GM23338 (cell line): Measurements from ENCODE around the gene MAPK6. TPM values are rescaled to one million over a fixed set of nuclear protein-coding genes. Genes with fewer than 3 reads are reported as not detected.

Experiments
- ATAC-seq: fragments of 200-7000 bp; cut with Tn5 transposase; 3 replicates; pipeline ENCODE4 v1.9.1; 2020
- DNase-seq: peaks from one replicate; pipeline ENCODE4 v3.0.0-alpha.2; 2015; ENCODE audit warnings: low spot score
- H2AFZ ChIP-seq: fragments of 200-600 bp; sonication (generic); 2 replicates; pipeline ENCODE4 v1.8.0; 2016; ENCODE audit warnings: antibody characterized with exemption, mild to moderate bottlenecking, moderate library complexity
- H3F3A ChIP-seq: fragments of 200-600 bp; sonication (generic); replicated peaks from 2 replicates; pipeline ENCODE4 v1.8.0; 2017; ENCODE audit warnings: antibody characterized with exemption, mixed run types, low read depth
- H3K27ac ChIP-seq: fragments of 200-600 bp; sonication (generic); 2 replicates; pipeline ENCODE4 v1.6.1; 2016; ENCODE audit warnings: low read depth
- H3K27me3 ChIP-seq: fragments of 200-600 bp; sonication (generic); 2 replicates; pipeline ENCODE4 v1.8.0; 2016; ENCODE audit warnings: mild to moderate bottlenecking, mixed run types, moderate library complexity; ENCODE audit not compliant: insufficient read depth
- H3K36me3 ChIP-seq: fragments of 200-600 bp; sonication (generic); 2 replicates; pipeline ENCODE4 v1.8.0; 2016; ENCODE audit warnings: mild to moderate bottlenecking; ENCODE audit not compliant: insufficient read depth
- H3K4me1 ChIP-seq: fragments of 200-600 bp; sonication (generic); 2 replicates; pipeline ENCODE4 v1.8.0; 2016; ENCODE audit warnings: mild to moderate bottlenecking, moderate library complexity; ENCODE audit not compliant: insufficient read depth
- H3K4me2 ChIP-seq: fragments of 200-600 bp; sonication (generic); 2 replicates; pipeline ENCODE4 v1.7.1; 2017; ENCODE audit warnings: mixed run types
- H3K4me3 ChIP-seq: fragments of 200-600 bp; sonication (generic); 2 replicates; pipeline ENCODE4 v1.6.1; 2016; ENCODE audit warnings: mixed run types
- H3K79me2 ChIP-seq: fragments of 200-600 bp; sonication (generic); replicated peaks from 2 replicates; pipeline ENCODE4 v1.8.0; 2017; ENCODE audit warnings: mild to moderate bottlenecking; ENCODE audit not compliant: insufficient read depth
- H3K9me2 ChIP-seq: fragments of 200-600 bp; sonication (generic); 2 replicates; pipeline ENCODE4 v1.8.0; 2017; ENCODE audit not compliant: insufficient read depth
- H4K20me1 ChIP-seq: fragments of 200-600 bp; sonication (generic); replicated peaks from 2 replicates; pipeline ENCODE4 v1.8.0; 2017; ENCODE audit warnings: mild to moderate bottlenecking; ENCODE audit not compliant: insufficient read depth
- H3K27ac Mint-ChIP-seq: 2 replicates; pipeline ENCODE4 v1.8.0; 2020; ENCODE audit warnings: inconsistent platforms, mild to moderate bottlenecking, moderate library complexity, mixed read lengths
- H3K27me3 Mint-ChIP-seq: 3 replicates; pipeline ENCODE4 v1.8.0; 2022; ENCODE audit warnings: low read depth, mild to moderate bottlenecking, moderate library complexity, mixed read lengths, inconsistent platforms; ENCODE audit not compliant: insufficient read depth, poor library complexity
- H3K36me3 Mint-ChIP-seq: 3 replicates; pipeline ENCODE4 v1.8.0; 2021; ENCODE audit warnings: low read depth, mild to moderate bottlenecking, inconsistent platforms, moderate library complexity, mixed read lengths
- H3K4me1 Mint-ChIP-seq: 3 replicates; pipeline ENCODE4 v1.8.0; 2020; ENCODE audit warnings: mild to moderate bottlenecking, inconsistent platforms, mixed read lengths
- H3K4me3 Mint-ChIP-seq: 3 replicates; pipeline ENCODE4 v1.8.0; 2021; ENCODE audit warnings: moderate library complexity, mild to moderate bottlenecking, inconsistent platforms, mixed read lengths
- H3K9me3 Mint-ChIP-seq: 3 replicates; pipeline ENCODE4 v1.8.0; 2020; ENCODE audit warnings: moderate library complexity, mild to moderate bottlenecking, inconsistent platforms, mixed read lengths
- CREB1 ChIP-seq: fragments of 250-450 bp; sonication (Bioruptor Pico); IDR thresholded peaks from 2 replicates; pipeline ENCODE4 v1.5.0; 2020; ENCODE audit warnings: low read depth, mild to moderate bottlenecking, moderate library complexity
- ETS1 ChIP-seq: IDR thresholded peaks from 2 replicates; pipeline ENCODE4 v1.6.1; 2016; ENCODE audit warnings: antibody characterized with exemption
- EZH2 ChIP-seq: fragments of 200-600 bp; sonication (generic); IDR thresholded peaks from one replicate; pipeline ENCODE4 v1.8.0; 2017; ENCODE audit warnings: antibody characterized with exemption, mild to moderate bottlenecking, low read depth; ENCODE audit not compliant: unreplicated experiment
- EZH2phosphoT487 ChIP-seq: fragments of 200-600 bp; sonication (generic); IDR thresholded peaks from one replicate; pipeline ENCODE4 v1.8.1; 2018; ENCODE audit warnings: antibody characterized with exemption; ENCODE audit not compliant: unreplicated experiment
- JUNB ChIP-seq: IDR thresholded peaks from one replicate; pipeline ENCODE4 v1.6.1; 2016; ENCODE audit warnings: antibody characterized with exemption; ENCODE audit not compliant: unreplicated experiment
- NANOG ChIP-seq: IDR thresholded peaks from 2 replicates; pipeline ENCODE4 v1.6.1; 2016; ENCODE audit warnings: antibody characterized with exemption, borderline replicate concordance
- POLR2AphosphoS5 ChIP-seq: IDR thresholded peaks from 2 replicates; pipeline ENCODE4 v1.6.1; 2016; ENCODE audit warnings: antibody characterized with exemption, low read depth
- STAT1 ChIP-seq: IDR thresholded peaks from one replicate; pipeline ENCODE4 v1.6.1; 2016; ENCODE audit warnings: antibody characterized with exemption; ENCODE audit not compliant: unreplicated experiment
- ZNF114 ChIP-seq: fragments of 250-450 bp; sonication (Bioruptor Pico); IDR thresholded peaks from 2 replicates; pipeline ENCODE4 v1.5.0; 2020; ENCODE audit warnings: mild to moderate bottlenecking, moderate library complexity
- ZNF331 ChIP-seq: fragments of 250-450 bp; sonication (Bioruptor Pico); IDR thresholded peaks from 2 replicates; pipeline ENCODE4 v1.5.0; 2020; ENCODE audit warnings: low read depth, mild to moderate bottlenecking, moderate library complexity
- polyA plus RNA-seq: library from polyadenylated mRNA; unstranded; fragments of >200 nt; fragmentation: Nextera tagmentation; extraction: Ambion mirVana; gene quantifications from 2 replicates; pipeline ENCODE4 v1.2.1, GENCODE V29; 2016
- total RNA-seq: library from RNA; depleted of rRNA; stranded (reverse); fragments of >200 nt; shearing (Covaris generic); gene quantifications from 2 replicates; pipeline ENCODE4 v1.2.3, GENCODE V29; 2014
- TF ChIP-seq, protein P1 (sequence below): IDR thresholded peaks from one replicate; pipeline ENCODE4 v1.6.1; 2018; ENCODE audit warnings: antibody characterized with exemption; ENCODE audit not compliant: unreplicated experiment
- TF ChIP-seq, protein P2 (sequence below), 2 experiments: fragments of 200-600 bp in 1 of 2; sonication (generic) in 1 of 2; conservative IDR thresholded peaks; 2 replicates each; pipeline versions ENCODE4 v1.5.1 to v1.6.1; 2016 to 2017; ENCODE audit warnings: antibody characterized with exemption in 2 of 2, low read depth in 2 of 2, mild to moderate bottlenecking in 2 of 2, moderate library complexity in 1 of 2
- TF ChIP-seq, protein P3 (sequence below): fragments of 250-450 bp; sonication (Bioruptor Pico); IDR thresholded peaks from 2 replicates; pipeline ENCODE4 v1.5.0; 2020; ENCODE audit warnings: mild to moderate bottlenecking, moderate library complexity

Gene MAPK6
- total and polyA plus RNA-seq, 2 experiments from 2014 or later: 40.9 to 92.3 TPM

- Histone ChIP-seq H3K4me2 (no peak overlapping the region), H3K4me3 (no peak overlapping the region), H3K9me2 (peaks cover 3% of the 10 kb centered on the region; the same call in 1 of the 2 replicates), H3K79me2 (no peaks in the 10 kb centered on the region), H2AFZ (peak overlapping the region; percentile 38; the same call in 1 of the 2 replicates), H4K20me1 (no peaks in the 10 kb centered on the region), H3K27ac (no peak overlapping the region), H3K4me1 (no peaks in the 10 kb centered on the region), H3K36me3 (no peaks in the 10 kb centered on the region), H3K27me3 (no peaks in the 10 kb centered on the region), H3F3A (no peaks in the 10 kb centered on the region)
- H3K27me3 Mint-ChIP-seq: no peaks in the 10 kb centered on the region
- no peaks in the 10 kb centered on the region for H3K36me3 Mint-ChIP-seq
- H3K4me3 Mint-ChIP-seq: no peak overlapping the region
- no peak overlapping the region for H3K27ac Mint-ChIP-seq
- TF ChIP-seq JUNB (no peak), STAT1 (no peak), ETS1 (no peak), POLR2AphosphoS5 (no peak), ZNF114 (CRISPR knock-in tag) (no peak), CREB1 (CRISPR knock-in tag) (no peak), EZH2 (no peak), ZNF331 (CRISPR knock-in tag) (no peak), NANOG (no peak), EZH2phosphoT487 (no peak)
- TF ChIP-seq, protein P1, sequence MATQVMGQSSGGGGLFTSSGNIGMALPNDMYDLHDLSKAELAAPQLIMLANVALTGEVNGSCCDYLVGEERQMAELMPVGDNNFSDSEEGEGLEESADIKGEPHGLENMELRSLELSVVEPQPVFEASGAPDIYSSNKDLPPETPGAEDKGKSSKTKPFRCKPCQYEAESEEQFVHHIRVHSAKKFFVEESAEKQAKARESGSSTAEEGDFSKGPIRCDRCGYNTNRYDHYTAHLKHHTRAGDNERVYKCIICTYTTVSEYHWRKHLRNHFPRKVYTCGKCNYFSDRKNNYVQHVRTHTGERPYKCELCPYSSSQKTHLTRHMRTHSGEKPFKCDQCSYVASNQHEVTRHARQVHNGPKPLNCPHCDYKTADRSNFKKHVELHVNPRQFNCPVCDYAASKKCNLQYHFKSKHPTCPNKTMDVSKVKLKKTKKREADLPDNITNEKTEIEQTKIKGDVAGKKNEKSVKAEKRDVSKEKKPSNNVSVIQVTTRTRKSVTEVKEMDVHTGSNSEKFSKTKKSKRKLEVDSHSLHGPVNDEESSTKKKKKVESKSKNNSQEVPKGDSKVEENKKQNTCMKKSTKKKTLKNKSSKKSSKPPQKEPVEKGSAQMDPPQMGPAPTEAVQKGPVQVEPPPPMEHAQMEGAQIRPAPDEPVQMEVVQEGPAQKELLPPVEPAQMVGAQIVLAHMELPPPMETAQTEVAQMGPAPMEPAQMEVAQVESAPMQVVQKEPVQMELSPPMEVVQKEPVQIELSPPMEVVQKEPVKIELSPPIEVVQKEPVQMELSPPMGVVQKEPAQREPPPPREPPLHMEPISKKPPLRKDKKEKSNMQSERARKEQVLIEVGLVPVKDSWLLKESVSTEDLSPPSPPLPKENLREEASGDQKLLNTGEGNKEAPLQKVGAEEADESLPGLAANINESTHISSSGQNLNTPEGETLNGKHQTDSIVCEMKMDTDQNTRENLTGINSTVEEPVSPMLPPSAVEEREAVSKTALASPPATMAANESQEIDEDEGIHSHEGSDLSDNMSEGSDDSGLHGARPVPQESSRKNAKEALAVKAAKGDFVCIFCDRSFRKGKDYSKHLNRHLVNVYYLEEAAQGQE: no peak
- TF ChIP-seq, protein P2, sequence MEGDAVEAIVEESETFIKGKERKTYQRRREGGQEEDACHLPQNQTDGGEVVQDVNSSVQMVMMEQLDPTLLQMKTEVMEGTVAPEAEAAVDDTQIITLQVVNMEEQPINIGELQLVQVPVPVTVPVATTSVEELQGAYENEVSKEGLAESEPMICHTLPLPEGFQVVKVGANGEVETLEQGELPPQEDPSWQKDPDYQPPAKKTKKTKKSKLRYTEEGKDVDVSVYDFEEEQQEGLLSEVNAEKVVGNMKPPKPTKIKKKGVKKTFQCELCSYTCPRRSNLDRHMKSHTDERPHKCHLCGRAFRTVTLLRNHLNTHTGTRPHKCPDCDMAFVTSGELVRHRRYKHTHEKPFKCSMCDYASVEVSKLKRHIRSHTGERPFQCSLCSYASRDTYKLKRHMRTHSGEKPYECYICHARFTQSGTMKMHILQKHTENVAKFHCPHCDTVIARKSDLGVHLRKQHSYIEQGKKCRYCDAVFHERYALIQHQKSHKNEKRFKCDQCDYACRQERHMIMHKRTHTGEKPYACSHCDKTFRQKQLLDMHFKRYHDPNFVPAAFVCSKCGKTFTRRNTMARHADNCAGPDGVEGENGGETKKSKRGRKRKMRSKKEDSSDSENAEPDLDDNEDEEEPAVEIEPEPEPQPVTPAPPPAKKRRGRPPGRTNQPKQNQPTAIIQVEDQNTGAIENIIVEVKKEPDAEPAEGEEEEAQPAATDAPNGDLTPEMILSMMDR (conservative IDR thresholded peaks at IDR 0.05; ENCODE audit: low read depth in 2 of 2): no peak
- TF ChIP-seq, protein P3, sequence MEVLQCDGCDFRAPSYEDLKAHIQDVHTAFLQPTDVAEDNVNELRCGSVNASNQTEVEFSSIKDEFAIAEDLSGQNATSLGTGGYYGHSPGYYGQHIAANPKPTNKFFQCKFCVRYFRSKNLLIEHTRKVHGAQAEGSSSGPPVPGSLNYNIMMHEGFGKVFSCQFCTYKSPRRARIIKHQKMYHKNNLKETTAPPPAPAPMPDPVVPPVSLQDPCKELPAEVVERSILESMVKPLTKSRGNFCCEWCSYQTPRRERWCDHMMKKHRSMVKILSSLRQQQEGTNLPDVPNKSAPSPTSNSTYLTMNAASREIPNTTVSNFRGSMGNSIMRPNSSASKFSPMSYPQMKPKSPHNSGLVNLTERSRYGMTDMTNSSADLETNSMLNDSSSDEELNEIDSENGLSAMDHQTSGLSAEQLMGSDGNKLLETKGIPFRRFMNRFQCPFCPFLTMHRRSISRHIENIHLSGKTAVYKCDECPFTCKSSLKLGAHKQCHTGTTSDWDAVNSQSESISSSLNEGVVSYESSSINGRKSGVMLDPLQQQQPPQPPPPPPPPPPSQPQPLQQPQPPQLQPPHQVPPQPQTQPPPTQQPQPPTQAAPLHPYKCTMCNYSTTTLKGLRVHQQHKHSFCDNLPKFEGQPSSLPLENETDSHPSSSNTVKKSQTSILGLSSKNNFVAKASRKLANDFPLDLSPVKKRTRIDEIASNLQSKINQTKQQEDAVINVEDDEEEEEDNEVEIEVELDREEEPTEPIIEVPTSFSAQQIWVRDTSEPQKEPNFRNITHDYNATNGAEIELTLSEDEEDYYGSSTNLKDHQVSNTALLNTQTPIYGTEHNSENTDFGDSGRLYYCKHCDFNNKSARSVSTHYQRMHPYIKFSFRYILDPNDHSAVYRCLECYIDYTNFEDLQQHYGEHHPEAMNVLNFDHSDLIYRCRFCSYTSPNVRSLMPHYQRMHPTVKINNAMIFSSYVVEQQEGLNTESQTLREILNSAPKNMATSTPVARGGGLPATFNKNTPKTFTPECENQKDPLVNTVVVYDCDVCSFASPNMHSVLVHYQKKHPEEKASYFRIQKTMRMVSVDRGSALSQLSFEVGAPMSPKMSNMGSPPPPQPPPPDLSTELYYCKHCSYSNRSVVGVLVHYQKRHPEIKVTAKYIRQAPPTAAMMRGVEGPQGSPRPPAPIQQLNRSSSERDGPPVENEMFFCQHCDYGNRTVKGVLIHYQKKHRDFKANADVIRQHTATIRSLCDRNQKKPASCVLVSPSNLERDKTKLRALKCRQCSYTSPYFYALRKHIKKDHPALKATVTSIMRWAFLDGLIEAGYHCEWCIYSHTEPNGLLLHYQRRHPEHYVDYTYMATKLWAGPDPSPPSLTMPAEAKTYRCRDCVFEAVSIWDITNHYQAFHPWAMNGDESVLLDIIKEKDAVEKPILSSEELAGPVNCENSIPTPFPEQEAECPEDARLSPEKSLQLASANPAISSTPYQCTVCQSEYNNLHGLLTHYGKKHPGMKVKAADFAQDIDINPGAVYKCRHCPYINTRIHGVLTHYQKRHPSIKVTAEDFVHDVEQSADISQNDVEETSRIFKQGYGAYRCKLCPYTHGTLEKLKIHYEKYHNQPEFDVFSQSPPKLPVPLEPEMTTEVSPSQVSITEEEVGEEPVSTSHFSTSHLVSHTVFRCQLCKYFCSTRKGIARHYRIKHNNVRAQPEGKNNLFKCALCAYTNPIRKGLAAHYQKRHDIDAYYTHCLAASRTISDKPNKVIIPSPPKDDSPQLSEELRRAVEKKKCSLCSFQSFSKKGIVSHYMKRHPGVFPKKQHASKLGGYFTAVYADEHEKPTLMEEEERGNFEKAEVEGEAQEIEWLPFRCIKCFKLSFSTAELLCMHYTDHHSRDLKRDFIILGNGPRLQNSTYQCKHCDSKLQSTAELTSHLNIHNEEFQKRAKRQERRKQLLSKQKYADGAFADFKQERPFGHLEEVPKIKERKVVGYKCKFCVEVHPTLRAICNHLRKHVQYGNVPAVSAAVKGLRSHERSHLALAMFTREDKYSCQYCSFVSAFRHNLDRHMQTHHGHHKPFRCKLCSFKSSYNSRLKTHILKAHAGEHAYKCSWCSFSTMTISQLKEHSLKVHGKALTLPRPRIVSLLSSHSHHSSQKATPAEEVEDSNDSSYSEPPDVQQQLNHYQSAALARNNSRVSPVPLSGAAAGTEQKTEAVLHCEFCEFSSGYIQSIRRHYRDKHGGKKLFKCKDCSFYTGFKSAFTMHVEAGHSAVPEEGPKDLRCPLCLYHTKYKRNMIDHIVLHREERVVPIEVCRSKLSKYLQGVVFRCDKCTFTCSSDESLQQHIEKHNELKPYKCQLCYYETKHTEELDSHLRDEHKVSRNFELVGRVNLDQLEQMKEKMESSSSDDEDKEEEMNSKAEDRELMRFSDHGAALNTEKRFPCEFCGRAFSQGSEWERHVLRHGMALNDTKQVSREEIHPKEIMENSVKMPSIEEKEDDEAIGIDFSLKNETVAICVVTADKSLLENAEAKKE (CRISPR knock-in tag): no peak
- no peaks in the 10 kb centered on the region; the same call in 2 of the 3 replicates for H3K4me1 Mint-ChIP-seq
- H3K9me3 Mint-ChIP-seq: no peaks in the 10 kb centered on the region
- ATAC-seq (no peak), DNase-seq (no peak)
Measured at GRCh38 chr15:52102463-52102862, 83.4 kb downstream of the MAPK6 start.
